Vagina (tissue), 2 donors: Measurements from ENCODE around the gene GAB3.

Experiments used
- CTCF ChIP-seq, 3 experiments: fragments of 450-650 bp in 2 of 3; fragments of 200-600 bp in 1 of 3; sonication (generic) in 1 of 3; IDR thresholded peaks; one replicate each; pipeline ENCODE4 v1.5.1; 2017 to 2019; ENCODE audit warnings: antibody characterized with exemption in 3 of 3, mild to moderate bottlenecking in 2 of 3, moderate library complexity in 2 of 3
- POLR2A ChIP-seq, 2 donors: fragments of 450-650 bp; IDR thresholded peaks; one replicate each; pipeline ENCODE4 v1.6.1; 2017; ENCODE audit warnings: antibody characterized with exemption in 2 of 2, mild to moderate bottlenecking in 2 of 2, moderate library complexity in 2 of 2
- POLR2AphosphoS5 ChIP-seq, 2 donors: sonication (generic); formaldehyde crosslinking; IDR thresholded peaks; one replicate each; pipeline ENCODE4 v1.9.0; 2017; ENCODE audit warnings: antibody characterized with exemption in 2 of 2, mild to moderate bottlenecking in 2 of 2, low read depth in 1 of 2; ENCODE audit not compliant: insufficient read depth in 1 of 2

- TF ChIP-seq CTCF (IDR thresholded peaks at IDR 0.05) (no peak), POLR2AphosphoS5 (IDR thresholded peaks at IDR 0.05; ENCODE audit: insufficient read depth in 1 of 2, low read depth in 1 of 2) (no peak), POLR2A (IDR thresholded peaks at IDR 0.05) (no peak)
Observed at GRCh38 chrX:154751203-154751668, 359 bp upstream of the GAB3 start.
